Measurements from ENCODE around the gene ZXDC.

ZXDC gene

GRCh38 chr3:126476166-126477060, 722 bp upstream of the ZXDC start:
- DNase-seq: no peak
- H3K4me1 ChIP-seq (ENCODE audit: control insufficient read depth, insufficient read depth, low read length, poor library complexity, severe bottlenecking): peaks cover 36% of the 10 kb centered on the region
- peak overlapping the region; percentile 66 for H3K4me3 ChIP-seq (ENCODE audit: insufficient read depth, low read depth, low read length, poor library complexity, severe bottlenecking)

GRCh38 chr3:126474498-126475412, 936 bp downstream of the ZXDC start:
- H3K4me1 ChIP-seq (ENCODE audit: control insufficient read depth, insufficient read depth, low read length, poor library complexity, severe bottlenecking): peaks cover 36% of the 10 kb centered on the region
- H3K9me3 ChIP-seq (ENCODE audit: control insufficient read depth, low read length): no peaks in the 10 kb centered on the region
- H3K36me3 ChIP-seq (ENCODE audit: control insufficient read depth, insufficient read depth, low read length): peaks cover 18% of the 10 kb centered on the region
- DNase-seq: peak in 2 of 3 donors; percentile 8 to 14
- H3K4me3 ChIP-seq (ENCODE audit: insufficient read depth, low read depth, low read length, poor library complexity, severe bottlenecking): peak overlapping the region; percentile 59
- peak overlapping the region; percentile 80 for H3K27ac ChIP-seq (ENCODE audit: insufficient read depth, low read length, poor library complexity, severe bottlenecking)
- no peaks in the 10 kb centered on the region for H3K27me3 ChIP-seq (replicated peaks; ENCODE audit: control insufficient read depth, insufficient read depth, low read length, poor library complexity, severe bottlenecking)

More at GRCh38 chr3:126476166-126477060, 722 bp upstream of the ZXDC start:
- Histone ChIP-seq H3K36me3 (ENCODE audit: control insufficient read depth, insufficient read depth, low read length) (peaks cover 1% of the 10 kb centered on the region), H3K27ac (ENCODE audit: insufficient read depth, low read length, poor library complexity, severe bottlenecking) (peak overlapping the region; percentile 59), H3K9me3 (ENCODE audit: control insufficient read depth, low read length) (no peaks in the 10 kb centered on the region), H3K27me3 (replicated peaks; ENCODE audit: control insufficient read depth, insufficient read depth, low read length, poor library complexity, severe bottlenecking) (no peaks in the 10 kb centered on the region)

GRCh38 chr3:126473292-126474168, 2.2 kb downstream of the ZXDC start:
- Histone ChIP-seq H3K4me3 (ENCODE audit: insufficient read depth, low read depth, low read length, poor library complexity, severe bottlenecking) (peak overlapping the region; percentile 24), H3K4me1 (ENCODE audit: control insufficient read depth, insufficient read depth, low read length, poor library complexity, severe bottlenecking) (peaks cover 36% of the 10 kb centered on the region), H3K27ac (ENCODE audit: insufficient read depth, low read length, poor library complexity, severe bottlenecking) (no peak overlapping the region), H3K9me3 (ENCODE audit: control insufficient read depth, low read length) (no peaks in the 10 kb centered on the region), H3K36me3 (ENCODE audit: control insufficient read depth, insufficient read depth, low read length) (peaks cover 30% of the 10 kb centered on the region), H3K27me3 (replicated peaks; ENCODE audit: control insufficient read depth, insufficient read depth, low read length, poor library complexity, severe bottlenecking) (no peaks in the 10 kb centered on the region)
- DNase-seq: no peak

GRCh38 chr3:126472277-126473006, 3.2 kb downstream of the ZXDC start:
- no peak overlapping the region for H3K4me3 ChIP-seq (ENCODE audit: insufficient read depth, low read depth, low read length, poor library complexity, severe bottlenecking)
- H3K27ac ChIP-seq (ENCODE audit: insufficient read depth, low read length, poor library complexity, severe bottlenecking): no peak overlapping the region
- DNase-seq: no peak
- H3K36me3 ChIP-seq (ENCODE audit: control insufficient read depth, insufficient read depth, low read length): peaks cover 40% of the 10 kb centered on the region
- no peaks in the 10 kb centered on the region for H3K9me3 ChIP-seq (ENCODE audit: control insufficient read depth, low read length)
- peaks cover 36% of the 10 kb centered on the region for H3K4me1 ChIP-seq (ENCODE audit: control insufficient read depth, insufficient read depth, low read length, poor library complexity, severe bottlenecking)
- no peaks in the 10 kb centered on the region for H3K27me3 ChIP-seq (replicated peaks; ENCODE audit: control insufficient read depth, insufficient read depth, low read length, poor library complexity, severe bottlenecking)

- H3K4me3 ChIP-seq (ENCODE audit: insufficient read depth, low read depth, low read length, poor library complexity, severe bottlenecking): no peak overlapping the region
These were observed 6.2 kb downstream of the ZXDC start for GRCh38 chr3:126469479-126469878.

GRCh38 chr3:126468028-126468891, 7.4 kb downstream of the ZXDC start:
- no peak overlapping the region for H3K27ac ChIP-seq (ENCODE audit: insufficient read depth, low read length, poor library complexity, severe bottlenecking)
- DNase-seq: no peak
- H3K27me3 ChIP-seq (replicated peaks; ENCODE audit: control insufficient read depth, insufficient read depth, low read length, poor library complexity, severe bottlenecking): no peaks in the 10 kb centered on the region
- no peaks in the 10 kb centered on the region for H3K9me3 ChIP-seq (ENCODE audit: control insufficient read depth, low read length)
- peaks cover 82% of the 10 kb centered on the region for H3K36me3 ChIP-seq (ENCODE audit: control insufficient read depth, insufficient read depth, low read length)
- H3K4me3 ChIP-seq (ENCODE audit: insufficient read depth, low read depth, low read length, poor library complexity, severe bottlenecking): no peak overlapping the region
- peaks cover 13% of the 10 kb centered on the region for H3K4me1 ChIP-seq (ENCODE audit: control insufficient read depth, insufficient read depth, low read length, poor library complexity, severe bottlenecking)

More at GRCh38 chr3:126469479-126469878, 6.2 kb downstream of the ZXDC start:
- DNase-seq: no peak
- H3K27ac ChIP-seq (ENCODE audit: insufficient read depth, low read length, poor library complexity, severe bottlenecking): no peak overlapping the region
- peaks cover 25% of the 10 kb centered on the region for H3K4me1 ChIP-seq (ENCODE audit: control insufficient read depth, insufficient read depth, low read length, poor library complexity, severe bottlenecking)
- no peaks in the 10 kb centered on the region for H3K9me3 ChIP-seq (ENCODE audit: control insufficient read depth, low read length)
- H3K36me3 ChIP-seq (ENCODE audit: control insufficient read depth, insufficient read depth, low read length): peaks cover 70% of the 10 kb centered on the region
- H3K27me3 ChIP-seq (replicated peaks; ENCODE audit: control insufficient read depth, insufficient read depth, low read length, poor library complexity, severe bottlenecking): no peaks in the 10 kb centered on the region

GRCh38 chr3:126467611-126467955, 8.1 kb downstream of the ZXDC start:
- peaks cover 87% of the 10 kb centered on the region for H3K36me3 ChIP-seq (ENCODE audit: control insufficient read depth, insufficient read depth, low read length)
- no peak overlapping the region for H3K4me3 ChIP-seq (ENCODE audit: insufficient read depth, low read depth, low read length, poor library complexity, severe bottlenecking)
- H3K4me1 ChIP-seq (ENCODE audit: control insufficient read depth, insufficient read depth, low read length, poor library complexity, severe bottlenecking): peaks cover 6% of the 10 kb centered on the region
- no peaks in the 10 kb centered on the region for H3K27me3 ChIP-seq (replicated peaks; ENCODE audit: control insufficient read depth, insufficient read depth, low read length, poor library complexity, severe bottlenecking)
- no peak overlapping the region for H3K27ac ChIP-seq (ENCODE audit: insufficient read depth, low read length, poor library complexity, severe bottlenecking)
- DNase-seq: no peak
- H3K9me3 ChIP-seq (ENCODE audit: control insufficient read depth, low read length): no peaks in the 10 kb centered on the region

GRCh38 chr3:126466886-126467610, 8.6 kb downstream of the ZXDC start:
- Histone ChIP-seq H3K27ac (ENCODE audit: insufficient read depth, low read length, poor library complexity, severe bottlenecking) (no peak overlapping the region), H3K27me3 (replicated peaks; ENCODE audit: control insufficient read depth, insufficient read depth, low read length, poor library complexity, severe bottlenecking) (no peaks in the 10 kb centered on the region), H3K36me3 (ENCODE audit: control insufficient read depth, insufficient read depth, low read length) (peaks cover 92% of the 10 kb centered on the region), H3K4me1 (ENCODE audit: control insufficient read depth, insufficient read depth, low read length, poor library complexity, severe bottlenecking) (peaks cover 1% of the 10 kb centered on the region), H3K9me3 (ENCODE audit: control insufficient read depth, low read length) (no peaks in the 10 kb centered on the region), H3K4me3 (ENCODE audit: insufficient read depth, low read depth, low read length, poor library complexity, severe bottlenecking) (no peak overlapping the region)
- no peak for DNase-seq

All from effector memory CD4-positive, alpha-beta T cell (primary cell).